Kasumi-1 (cell line): ENCODE data around the gene CACNA1D.
"Not testable (repeated sequence)": the region's sequence is repeated elsewhere in the genome, so short reads cannot be mapped to it uniquely, and the experiment has no call there.

Experiments used
- DNase-seq, 2 experiments: peaks; one replicate each; lab custom pipeline; 2025; lab: John Stamatoyannopoulos, UW

The CACNA1D gene

DNA sequence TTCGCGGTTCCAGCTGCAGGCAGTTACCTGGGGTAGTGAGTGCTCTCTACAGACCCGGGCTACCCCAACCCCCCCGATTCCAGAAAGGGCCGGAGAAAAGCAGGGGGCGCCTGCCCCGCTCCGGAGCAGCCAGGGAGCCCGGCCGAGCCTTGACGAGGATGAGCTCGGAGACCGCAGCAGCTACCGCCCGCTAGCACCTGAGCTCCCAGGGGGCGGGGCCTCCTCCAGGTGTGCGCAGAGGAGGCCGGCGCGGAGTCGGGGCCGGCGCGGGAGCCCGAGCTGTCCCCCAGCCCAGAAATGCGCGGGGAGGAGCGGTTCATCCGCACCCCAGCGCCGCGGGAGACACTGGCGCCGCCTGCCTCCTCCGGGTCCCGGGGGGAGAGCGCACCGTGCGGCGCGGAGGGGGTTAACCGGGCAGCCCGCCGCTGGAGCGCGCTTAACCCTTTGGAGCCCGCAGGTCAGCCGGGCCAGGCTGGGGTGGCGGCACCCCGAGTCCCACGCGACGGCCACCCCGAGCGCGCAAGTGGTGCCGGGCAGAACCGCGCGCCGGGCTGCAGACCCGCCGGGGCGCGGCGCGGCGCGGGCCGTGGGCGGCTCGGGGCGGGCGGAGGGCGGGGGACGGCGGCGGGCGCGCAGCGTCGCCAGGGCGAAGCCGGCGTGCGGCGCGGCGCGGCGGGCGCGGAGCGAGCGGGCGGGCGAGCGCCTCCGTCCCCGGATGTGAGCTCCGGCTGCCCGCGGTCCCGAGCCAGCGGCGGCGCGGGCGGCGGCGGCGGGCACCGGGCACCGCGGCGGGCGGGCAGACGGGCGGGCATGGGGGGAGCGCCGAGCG is at the start of gene CACNA1D:
TSS of gene CACNA1D (plus strand) at position 649 of the 829 bp plus-strand sequence. CDS start 556 bp downstream, outside the sequence.
- no peak for DNase-seq

DNA sequence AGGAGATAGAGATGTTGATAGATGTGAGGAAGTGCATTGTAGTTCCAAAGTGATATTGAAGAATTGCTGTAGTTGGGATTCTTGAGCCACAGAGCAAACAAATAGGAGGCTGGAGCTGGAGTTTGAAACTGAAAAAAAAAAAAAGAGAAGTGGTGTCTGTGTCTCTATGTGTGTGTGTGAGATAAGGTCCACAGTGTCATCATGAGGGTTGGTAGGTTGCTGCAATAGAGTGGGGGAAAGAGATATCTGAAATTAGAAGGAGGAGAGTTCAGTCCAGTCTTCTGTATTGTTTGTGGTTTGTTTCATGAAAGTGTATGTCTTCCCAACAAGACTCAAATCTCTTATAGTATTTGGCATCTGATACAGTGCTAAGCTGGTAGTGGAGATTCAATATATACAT is 37.3 kb upstream of the CACNA1D start:
- no peak for DNase-seq

DNA sequence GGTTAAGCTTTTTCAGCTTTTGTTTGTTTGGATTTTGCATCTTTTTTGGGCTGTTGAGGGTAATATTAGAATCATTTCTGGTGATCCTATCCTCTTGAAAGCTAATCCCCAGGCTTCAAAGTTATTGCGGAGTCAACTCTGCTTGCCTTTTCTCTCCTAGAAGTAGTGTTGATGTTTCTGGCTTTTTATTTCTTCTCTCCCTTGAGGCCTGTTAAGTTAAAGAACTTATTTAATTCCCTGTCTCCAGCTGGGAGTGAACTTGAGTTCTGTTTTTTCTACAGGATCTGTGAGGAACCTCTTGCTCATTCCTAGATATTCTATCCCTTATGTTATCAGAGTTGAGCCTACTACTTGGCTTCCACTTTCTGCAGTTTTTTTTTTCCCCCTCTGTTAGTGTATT is 34.1 kb upstream of the CACNA1D start:
- no peak for DNase-seq

DNA sequence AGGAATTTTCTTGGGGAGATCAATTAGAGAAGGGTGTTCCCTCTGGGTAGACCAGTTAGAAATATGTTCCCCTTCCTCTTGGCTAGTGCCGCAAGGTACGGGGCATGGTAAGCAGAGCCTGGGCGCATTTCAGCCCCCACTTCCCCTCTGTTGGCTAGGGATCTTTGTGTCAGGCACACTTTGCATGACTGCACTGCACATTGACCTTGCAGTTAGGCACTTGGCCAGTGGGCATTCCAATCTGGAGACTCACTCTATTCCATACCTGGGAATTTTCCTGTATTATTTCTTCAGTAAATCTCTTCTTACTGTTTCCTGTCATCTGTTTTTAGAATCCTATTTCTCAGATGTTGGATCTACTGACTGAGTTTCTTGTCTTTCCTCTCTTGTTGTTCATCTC is 30.0 kb upstream of the CACNA1D start:
- no peak for DNase-seq

DNA sequence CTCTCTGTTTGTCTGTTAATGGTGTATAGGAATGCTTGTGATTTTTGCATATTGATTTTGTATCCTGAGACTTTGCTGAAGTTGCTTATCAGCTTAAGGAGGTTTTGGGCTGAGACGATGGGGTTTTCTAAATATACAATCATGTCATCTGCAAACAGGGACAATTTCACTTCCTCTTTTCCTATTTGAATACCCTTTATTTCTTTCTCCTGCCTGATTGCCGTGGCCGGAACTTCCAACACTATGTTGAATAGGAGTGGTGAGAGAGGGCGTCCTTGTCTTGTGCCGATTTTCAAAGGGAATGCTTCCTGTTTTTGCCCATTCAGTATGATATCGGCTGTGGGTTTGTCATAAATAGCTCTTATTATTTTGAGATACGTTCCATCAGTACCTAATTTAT is 24.7 kb upstream of the CACNA1D start:
- DNase-seq: not testable (repeated sequence)

DNA sequence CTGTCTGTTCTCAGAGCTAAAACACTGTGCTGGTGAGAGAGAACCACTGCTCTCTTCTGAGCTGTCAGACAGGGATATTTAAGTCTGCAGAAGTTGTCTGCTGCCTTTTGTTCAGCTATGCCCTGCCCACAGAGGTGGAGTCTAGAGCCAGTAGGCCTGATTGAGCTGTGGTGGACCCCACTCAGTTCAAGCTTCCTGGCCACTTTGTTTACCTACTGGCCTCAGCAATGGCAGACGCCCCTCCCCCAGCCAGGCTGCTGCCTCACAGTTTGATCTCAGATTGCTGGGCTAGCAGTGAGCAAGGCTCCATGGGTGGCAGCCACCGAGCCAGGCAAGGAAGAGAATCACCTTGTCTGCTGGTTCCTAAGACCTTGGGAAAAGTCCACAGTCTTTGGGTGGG is 21.0 kb upstream of the CACNA1D start:
- no peak for DNase-seq

DNA sequence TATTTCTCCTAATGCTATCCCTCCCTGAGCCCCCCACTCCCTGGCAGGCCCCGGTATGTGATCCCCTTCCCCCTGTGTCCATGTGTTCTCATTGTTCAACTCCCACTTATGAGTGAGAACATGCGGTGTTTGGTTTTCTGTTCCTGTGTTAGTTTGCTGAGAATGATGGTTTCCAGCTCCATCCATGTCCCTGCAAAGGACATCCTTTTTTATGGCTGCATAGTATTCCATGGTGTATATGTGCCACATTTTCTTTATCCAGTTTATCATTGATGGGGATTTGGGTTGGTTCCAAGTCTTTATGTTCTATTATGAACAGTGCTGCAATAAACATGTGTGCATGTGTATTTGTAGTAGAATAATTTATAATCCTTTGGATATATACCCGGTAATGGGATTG is 18.0 kb upstream of the CACNA1D start:
- DNase-seq: not testable (repeated sequence)

DNA sequence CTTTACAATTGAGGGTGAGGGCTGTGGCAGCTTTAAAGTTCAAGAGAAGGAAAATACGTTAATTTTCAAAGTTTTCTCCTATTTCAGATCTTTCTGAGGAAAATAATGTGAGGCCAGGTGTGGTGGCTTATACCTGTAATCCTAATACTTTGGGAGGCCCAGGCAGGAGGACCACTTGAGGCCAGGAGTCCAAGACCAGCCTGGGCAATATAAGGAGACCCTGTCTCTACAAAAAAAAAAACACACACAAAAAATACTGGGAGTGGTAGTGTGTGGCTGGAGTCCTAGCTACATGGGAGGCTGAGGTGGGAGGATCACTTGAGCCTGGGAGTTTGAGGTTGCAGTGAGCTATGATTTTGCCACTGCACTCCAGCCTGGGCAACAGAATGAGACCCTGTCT is 16.7 kb upstream of the CACNA1D start:
- not testable (repeated sequence) for DNase-seq

DNA sequence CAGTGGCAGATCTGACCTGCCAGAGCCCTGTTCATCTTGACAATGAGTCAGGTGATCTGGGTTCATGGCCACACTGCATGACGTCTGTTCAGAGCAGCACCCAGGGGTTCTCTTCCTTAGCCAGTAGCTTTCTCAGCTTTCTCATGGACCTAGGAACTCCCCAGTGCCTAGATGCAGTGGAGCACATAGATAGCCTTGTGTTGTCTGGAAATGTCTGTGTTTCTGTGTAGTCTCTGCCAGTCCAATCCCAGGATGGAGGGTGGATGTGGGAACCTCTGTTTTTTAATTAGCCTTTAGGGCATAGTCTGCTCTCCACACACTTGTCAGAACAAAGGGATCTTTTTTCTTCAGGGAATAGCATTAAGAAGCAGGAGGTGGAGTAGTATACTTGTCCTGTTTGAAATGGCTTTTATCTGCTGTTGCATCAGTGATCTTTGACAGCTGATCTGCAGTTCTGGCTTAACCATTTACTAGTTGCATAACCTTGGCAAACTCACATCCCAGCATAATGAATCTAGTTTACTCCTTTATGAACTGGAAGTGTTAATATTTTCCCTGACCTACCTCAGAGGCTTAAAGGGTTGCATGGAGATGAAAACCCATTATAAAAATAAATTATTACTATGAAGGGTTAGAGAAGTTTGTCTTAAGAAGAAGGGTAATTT is 16.1 kb upstream of the CACNA1D start:
- DNase-seq: no peak

DNA sequence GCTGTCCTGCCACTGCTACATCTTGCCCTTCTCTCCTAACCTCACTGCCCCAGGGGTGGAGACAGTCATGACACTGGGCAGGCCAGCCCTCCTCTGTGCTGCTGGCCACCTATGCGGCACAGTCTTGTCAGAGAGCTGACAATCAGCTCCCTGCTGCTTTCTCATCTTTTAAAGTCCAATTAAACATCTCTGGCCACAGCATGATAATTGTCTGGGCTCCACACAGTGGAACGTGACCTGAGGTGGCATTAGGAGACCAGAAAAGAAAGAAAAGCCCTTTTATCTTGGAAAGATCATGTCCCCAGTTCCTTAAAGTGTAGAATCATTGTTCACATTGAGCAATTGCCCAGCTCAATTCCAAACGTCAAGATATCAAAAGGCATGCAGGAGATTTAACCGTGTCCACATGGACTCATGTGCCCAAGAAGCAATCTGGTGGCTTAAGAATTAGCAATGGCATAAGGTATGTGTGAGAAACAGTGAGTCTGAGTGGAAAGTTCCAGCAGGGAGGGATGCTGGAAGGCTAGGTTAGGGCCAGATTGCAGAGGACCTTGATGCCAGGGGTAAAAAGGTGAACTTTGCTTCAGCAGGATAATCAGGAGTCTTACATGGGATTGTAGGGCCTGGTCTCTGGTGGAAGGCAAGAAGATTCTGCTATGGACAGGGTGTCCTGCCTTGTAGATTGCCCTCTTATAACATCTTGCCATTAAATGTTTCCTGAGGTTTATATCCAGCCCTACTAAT is 15.3 kb upstream of the CACNA1D start:
- no peak for DNase-seq

DNA sequence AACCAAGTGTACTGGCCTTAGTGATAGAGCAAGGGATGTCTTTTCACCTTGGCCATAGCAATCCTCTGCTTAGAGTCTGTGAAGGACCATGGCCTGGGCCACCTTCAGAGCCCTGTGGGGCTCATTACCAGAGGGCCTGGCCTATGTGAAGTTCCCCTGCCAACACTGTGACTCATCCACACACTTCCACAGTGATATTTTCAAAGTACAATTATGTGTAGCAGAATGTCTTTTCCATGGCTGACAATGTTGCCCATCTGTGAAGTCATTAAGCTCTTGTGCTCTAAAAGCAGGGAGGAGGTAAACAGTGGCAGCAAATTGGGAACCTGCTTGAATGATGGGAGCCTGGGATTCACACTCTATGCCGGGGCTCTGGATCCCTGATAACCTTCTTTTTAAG is 12.2 kb upstream of the CACNA1D start:
- no peak for DNase-seq

DNA sequence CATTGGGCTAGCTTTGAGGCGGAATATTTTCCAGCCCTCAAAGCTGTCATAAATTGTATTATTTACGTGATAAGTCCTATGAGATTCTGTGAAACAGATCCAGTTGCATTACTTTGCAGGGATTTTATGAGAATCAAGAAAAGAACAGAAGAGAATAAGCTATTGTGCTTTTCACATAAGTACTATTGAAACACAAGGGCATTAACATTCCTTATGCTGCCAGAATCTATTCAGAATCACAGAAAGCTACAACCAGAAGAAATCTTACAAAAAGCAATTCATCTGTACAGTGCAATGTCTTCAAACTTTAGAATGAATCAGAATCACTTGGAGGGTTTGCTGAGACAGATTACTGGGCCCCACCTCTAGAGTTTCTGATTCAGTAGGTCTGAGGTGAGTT is 10.6 kb upstream of the CACNA1D start:
- no peak for DNase-seq

DNA sequence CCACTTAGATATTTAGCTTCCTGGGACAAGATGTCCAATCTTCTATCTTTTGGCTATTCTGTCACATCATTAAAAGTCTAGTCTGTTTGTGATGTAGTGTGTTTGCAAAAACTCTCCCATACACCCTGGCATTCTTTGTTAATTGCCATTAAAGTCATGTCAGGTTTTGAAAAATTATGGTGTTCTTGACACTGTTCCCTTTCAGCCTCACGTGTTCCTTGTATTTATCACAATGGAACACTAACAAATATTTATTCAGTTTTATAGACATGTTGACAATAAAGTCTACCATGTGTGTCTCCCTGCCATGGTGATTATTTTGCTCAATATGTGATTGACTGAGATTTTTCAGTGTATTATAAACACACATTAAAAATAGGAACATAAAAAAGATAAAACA is 9.4 kb upstream of the CACNA1D start:
- DNase-seq: no peak

DNA sequence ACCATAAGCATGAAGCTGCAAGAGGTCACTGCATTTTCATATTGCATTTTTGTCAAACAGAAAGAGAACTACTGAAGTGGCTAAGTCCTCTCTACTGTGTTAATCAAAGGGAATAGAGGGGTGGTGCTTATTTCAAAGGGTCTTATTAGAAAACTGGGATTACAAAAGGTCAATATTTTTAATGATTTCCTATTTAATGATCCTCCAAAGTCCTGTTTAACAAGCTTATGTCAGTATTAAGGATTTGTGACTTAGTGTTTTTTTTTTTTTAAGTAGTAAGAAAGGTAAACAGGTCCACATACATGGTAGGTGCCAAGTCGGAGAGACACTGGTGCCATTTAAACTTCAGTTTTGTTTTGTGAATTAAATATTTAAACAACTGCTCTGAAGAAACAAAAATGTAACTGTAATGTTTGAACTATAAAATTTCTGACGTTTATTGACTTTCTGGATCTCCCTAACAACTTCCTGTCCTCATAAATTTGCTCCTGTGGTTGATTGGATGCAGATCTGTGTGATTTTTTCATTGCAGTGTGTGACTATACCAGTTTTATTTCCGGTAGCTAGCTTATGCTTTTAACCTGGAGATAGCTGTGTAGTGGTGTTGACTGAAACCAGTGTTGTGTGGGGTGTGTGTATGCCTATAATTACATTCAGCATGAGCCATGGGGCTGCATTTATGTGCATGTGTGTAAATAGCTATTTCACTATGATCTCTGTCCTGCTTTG is 8.6 kb upstream of the CACNA1D start:
- no peak for DNase-seq

DNA sequence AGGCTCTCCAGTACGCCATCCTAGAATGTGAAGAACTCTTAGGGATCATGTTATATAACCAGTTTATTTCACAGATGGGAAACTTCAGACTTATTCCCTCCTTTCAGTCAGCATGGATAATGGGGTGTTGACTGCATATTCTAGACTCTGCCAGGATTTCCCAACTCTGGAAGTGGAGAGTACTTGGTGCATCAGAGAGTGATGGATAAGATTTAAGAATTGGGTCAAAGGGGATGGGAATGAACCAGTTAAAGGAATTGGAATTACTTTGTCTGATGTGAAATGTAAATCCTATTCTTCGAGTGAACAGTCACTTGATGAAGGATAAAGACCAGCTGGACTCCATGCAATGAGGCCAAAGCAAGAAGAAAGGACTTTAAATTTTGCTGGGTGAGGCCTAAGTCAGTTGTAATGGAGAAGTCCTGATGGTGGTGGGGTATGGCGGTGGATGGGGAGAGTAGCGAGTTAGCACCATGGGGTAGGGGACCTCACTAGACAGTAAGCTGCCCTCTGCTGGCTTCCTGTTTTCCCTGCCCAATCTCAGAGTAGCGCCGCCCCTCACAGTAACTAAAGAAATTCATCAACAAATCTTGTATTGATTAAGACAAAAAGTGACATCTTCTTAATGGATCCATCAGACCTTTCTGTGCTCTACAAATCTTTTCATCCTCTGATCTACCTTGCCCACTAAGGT is 7.3 kb upstream of the CACNA1D start:
- no peak for DNase-seq

DNA sequence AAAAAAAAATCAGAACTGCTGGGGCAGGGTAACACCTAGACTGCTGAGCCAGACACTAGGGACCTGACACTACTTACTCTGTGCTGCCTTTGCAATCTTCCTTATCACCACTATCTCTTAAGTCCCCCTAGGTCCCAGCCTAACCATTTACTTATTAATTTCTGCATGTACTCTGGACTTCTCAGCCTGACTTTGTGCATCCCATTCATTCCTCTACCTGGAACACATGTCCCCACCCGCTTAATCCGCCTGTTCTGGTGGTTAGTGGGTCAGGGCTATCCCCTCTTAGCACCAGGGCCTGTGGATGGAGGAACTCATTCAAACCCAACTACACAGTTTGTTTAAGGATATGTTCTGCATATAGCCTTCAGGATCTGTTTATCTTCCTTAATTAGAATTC is 5.0 kb upstream of the CACNA1D start:
- DNase-seq: no peak

DNA sequence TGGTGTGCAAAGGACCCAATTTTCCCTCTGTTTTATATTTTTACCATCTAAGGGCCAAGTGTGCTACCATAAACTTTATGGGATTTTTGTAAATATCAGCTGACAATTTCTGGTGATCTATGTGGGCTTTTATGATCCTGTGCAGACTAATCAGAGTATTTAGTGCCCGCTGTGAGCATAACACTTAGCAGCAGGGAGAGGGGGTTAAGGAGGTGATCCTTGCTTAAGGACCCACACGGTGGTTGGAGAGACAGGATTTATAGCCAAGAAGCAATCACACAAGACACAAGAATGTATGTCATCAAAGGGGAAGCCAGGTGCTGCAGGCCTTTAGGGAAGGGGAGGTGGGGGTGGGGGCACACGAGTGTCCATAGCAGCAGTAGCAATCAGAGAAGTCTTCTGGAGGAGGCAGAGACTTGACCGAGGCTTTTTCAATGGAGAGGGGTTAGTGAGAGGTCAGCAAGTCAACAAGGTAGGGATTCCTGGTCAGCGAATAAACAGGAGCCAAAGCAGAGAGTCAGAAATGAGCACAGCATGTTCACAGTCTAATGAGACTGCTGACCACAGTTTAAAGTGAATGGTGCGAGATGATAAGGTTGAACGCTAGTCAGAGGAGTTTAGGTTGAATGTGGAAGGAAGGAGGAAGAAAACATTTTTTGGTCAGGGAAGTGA is 4.5 kb upstream of the CACNA1D start:
- DNase-seq: no peak

DNA sequence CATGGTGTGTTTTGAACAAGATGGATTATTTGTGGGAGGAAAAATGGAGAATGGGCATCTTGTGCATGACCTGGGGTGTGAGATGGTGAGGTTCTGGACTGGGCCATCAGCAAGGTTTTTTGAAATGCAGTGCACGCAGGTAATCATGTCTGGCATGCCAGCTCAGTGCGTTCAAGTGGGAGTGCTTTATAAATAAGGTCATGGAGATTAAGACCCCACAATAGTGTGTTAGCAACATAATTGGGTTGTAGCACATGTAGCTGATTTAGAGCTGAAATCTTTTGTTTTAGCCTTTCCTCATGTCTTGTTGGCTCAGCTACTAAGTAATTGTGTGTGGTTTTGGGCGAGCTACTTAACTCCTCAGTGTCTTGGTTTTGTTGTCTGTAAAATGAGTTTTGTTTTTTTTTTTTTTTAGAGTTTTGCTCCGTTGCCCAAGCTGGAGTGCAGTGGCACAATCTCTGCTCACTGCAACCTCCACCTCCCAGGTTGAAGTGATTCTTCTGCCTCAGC is 3.9 kb upstream of the CACNA1D start:
- DNase-seq: no peak

DNA sequence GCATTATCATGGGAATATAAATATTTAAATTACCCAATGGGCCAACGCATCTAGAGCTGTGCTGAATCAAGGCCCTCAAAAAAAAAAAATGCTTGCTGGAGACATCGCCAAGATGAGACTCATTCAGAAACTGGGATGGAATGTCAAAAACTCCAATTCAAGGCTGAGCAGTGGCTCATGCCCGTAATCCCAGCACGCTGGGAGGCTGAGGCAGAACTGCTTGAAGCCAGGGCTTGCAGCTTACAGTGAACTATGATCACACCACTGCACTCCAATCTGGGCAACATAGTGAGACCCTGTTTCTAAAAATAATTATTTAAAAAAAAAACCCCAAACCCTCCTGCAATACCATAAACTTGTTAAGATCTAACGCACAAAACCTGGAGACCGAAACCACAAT is 3.1 kb upstream of the CACNA1D start:
- DNase-seq: no peak

DNA sequence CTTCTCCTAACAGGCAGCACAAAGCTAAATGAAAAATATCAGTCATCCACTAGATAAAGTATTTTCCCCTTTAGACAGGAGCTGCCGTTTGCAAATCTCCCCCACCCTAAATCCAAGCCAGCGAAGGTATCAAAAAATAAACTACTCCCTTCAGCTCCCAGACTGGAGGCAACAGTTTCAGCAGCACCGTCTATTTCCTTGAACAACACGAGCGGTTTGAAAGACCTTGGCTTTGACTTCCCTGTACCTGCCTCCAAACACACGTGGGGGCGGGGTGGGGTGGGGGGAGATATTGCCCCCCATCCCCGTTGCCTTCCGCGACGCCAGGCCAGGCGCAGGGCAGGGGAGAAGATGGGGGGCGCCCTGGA is 832 bp upstream of the CACNA1D start:
- no peak for DNase-seq

DNA sequence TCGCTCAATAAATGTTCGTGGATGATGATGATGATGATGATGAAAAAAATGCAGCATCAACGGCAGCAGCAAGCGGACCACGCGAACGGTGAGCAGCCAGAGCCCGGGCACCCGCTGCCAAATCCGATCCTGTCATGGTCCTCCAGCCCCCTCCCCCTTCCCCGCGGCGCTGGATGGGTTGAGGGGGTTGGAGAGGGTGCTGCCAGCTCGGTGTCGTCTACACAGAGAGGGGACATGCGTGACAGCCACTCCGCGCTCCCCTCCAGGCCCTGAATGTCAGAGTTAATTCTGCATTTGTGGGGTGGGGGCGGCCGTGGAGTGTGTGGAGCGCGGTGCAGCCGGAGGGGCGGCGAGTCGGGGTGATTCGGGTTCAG is 722 bp downstream of the CACNA1D start:
- DNase-seq: no peak
